Fibroblast of skin of abdomen (primary cell): ENCODE data around the gene TAS2R60.
"Not testable (repeated sequence)": the region's sequence is repeated elsewhere in the genome, so short reads cannot be mapped to it uniquely, and the experiment has no call there.

Experiments used
- DNase-seq: peaks from one replicate; pipeline ENCODE4 v3.0.0-alpha.2; 2013

The TAS2R60 gene

GRCh38 chr7:143479055-143479766 is 36.0 kb downstream of the TAS2R60 start:
- DNase-seq, result peak; percentile 41

- no peak for DNase-seq
Measured at GRCh38 chr7:143480501-143480900, 37.2 kb downstream of the TAS2R60 start.

- DNase-seq, result no peak
Measured at GRCh38 chr7:143484119-143484518, 40.9 kb downstream of the TAS2R60 start.

- no peak for DNase-seq
Measured at GRCh38 chr7:143485094-143485493, 41.8 kb downstream of the TAS2R60 start.

- DNase-seq, result peak; percentile 32
Measured at GRCh38 chr7:143485500-143485899, 42.2 kb downstream of the TAS2R60 start.

GRCh38 chr7:143486266-143486665 is 43.0 kb downstream of the TAS2R60 start:
- DNase-seq, result not testable (repeated sequence)

- DNase-seq, result no peak
Measured at GRCh38 chr7:143487061-143487460, 43.8 kb downstream of the TAS2R60 start.

GRCh38 chr7:143487566-143487965 is 44.3 kb downstream of the TAS2R60 start:
- DNase-seq, result no peak

GRCh38 chr7:143490717-143491306 is 47.6 kb downstream of the TAS2R60 start:
- no peak for DNase-seq

- peak; percentile 64 for DNase-seq
Measured at GRCh38 chr7:143492043-143492471, 48.8 kb downstream of the TAS2R60 start.

- peak; percentile 45 for DNase-seq
Measured at GRCh38 chr7:143492799-143493739, 49.8 kb downstream of the TAS2R60 start.

GRCh38 chr7:143493751-143494150 is 50.5 kb downstream of the TAS2R60 start:
- no peak for DNase-seq
